GM12878 (cell line): Measurements from ENCODE around the gene SLC9B1. TPM values are rescaled to one million over a fixed set of nuclear protein-coding genes. Genes with fewer than 3 reads are reported as not detected.
A peak's percentile ranks its signal among the peaks of the same experiment; 100 is the strongest.

Experiments
- BCLAF1 ChIP-seq: fragments of 450-650 bp; IDR thresholded peaks from 2 replicates; pipeline ENCODE4 v1.6.1; 2017; ENCODE audit warnings: antibody characterized with exemption, mild to moderate bottlenecking, moderate library complexity
- CBX5 ChIP-seq: sonication (generic); IDR thresholded peaks from 2 replicates; pipeline ENCODE4 v1.6.1; 2016; ENCODE audit warnings: low read depth, moderate library complexity, mild to moderate bottlenecking, inconsistent platforms
- CHD1 ChIP-seq: IDR thresholded peaks from 2 replicates; pipeline ENCODE4 v1.6.1; 2012; ENCODE audit warnings: low read depth, low read length, improper control_type of control experiment
- E2F4 ChIP-seq: IDR thresholded peaks from 2 replicates; pipeline ENCODE4 v1.6.1; 2012; ENCODE audit warnings: low read depth, low read length, improper control_type of control experiment
- EZH2 ChIP-seq: IDR thresholded peaks from 2 replicates; pipeline ENCODE4 v1.6.1; 2012; ENCODE audit warnings: low read depth, mild to moderate bottlenecking, control low read depth, inconsistent platforms, low read length, borderline replicate concordance; ENCODE audit not compliant: control insufficient read depth
- FOXK2 ChIP-seq: fragments of 450-650 bp; IDR thresholded peaks from 2 replicates; pipeline ENCODE4 v1.6.1; 2017; ENCODE audit warnings: mild to moderate bottlenecking, moderate library complexity
- HDGF ChIP-seq: fragments of 450-650 bp; IDR thresholded peaks from 2 replicates; pipeline ENCODE4 v1.6.1; 2016; ENCODE audit warnings: antibody characterized with exemption
- HSF1 ChIP-seq: fragments of 150-350 bp; IDR thresholded peaks from 2 replicates; pipeline ENCODE4 v1.6.1; 2014; ENCODE audit warnings: mild to moderate bottlenecking, low read depth, low read length
- IKZF1 ChIP-seq: fragments of 450-650 bp; conservative IDR thresholded peaks from 2 replicates; pipeline ENCODE4 v1.6.1; 2017; ENCODE audit warnings: antibody characterized with exemption, mild to moderate bottlenecking
- JUNB ChIP-seq: IDR thresholded peaks from 2 replicates; pipeline ENCODE4 v1.6.1; 2016; ENCODE audit warnings: antibody characterized with exemption, mild to moderate bottlenecking
- KDM1A ChIP-seq: fragments of 200-600 bp; sonication (generic); IDR thresholded peaks from 2 replicates; pipeline ENCODE4 v1.6.1; 2016; ENCODE audit warnings: borderline replicate concordance
- MTA3 ChIP-seq: IDR thresholded peaks from 2 replicates; pipeline ENCODE4 v1.6.1; 2012; ENCODE audit warnings: low read length, inconsistent platforms, borderline replicate concordance
- NFXL1 ChIP-seq: fragments of 450-650 bp; IDR thresholded peaks from 2 replicates; pipeline ENCODE4 v1.6.1; 2017; ENCODE audit warnings: antibody characterized with exemption, mild to moderate bottlenecking, borderline replicate concordance
- NRF1 ChIP-seq: conservative IDR thresholded peaks from 2 replicates; pipeline ENCODE4 v1.6.1; 2011; ENCODE audit warnings: mild to moderate bottlenecking, low read depth, low read length, improper control_type of control experiment
- PAX5 ChIP-seq: IDR thresholded peaks from 2 replicates; pipeline ENCODE4 v1.6.1; 2011; ENCODE audit warnings: low read depth, low read length, borderline replicate concordance
- RFX5 ChIP-seq: IDR thresholded peaks from 2 replicates; pipeline ENCODE4 v1.6.1; 2011; ENCODE audit warnings: low read depth, low read length, improper control_type of control experiment
- SIN3A ChIP-seq: IDR thresholded peaks from 2 replicates; pipeline ENCODE4 v1.6.1; 2012; ENCODE audit warnings: low read depth, low read length, improper control_type of control experiment
- SMARCA5 ChIP-seq: fragments of 450-650 bp; IDR thresholded peaks from 2 replicates; pipeline ENCODE4 v1.6.1; 2017; ENCODE audit warnings: mild to moderate bottlenecking
- SP1 ChIP-seq: IDR thresholded peaks from one replicate; pipeline ENCODE4 v1.6.1; 2011; ENCODE audit warnings: low read depth, low read length
- SRF ChIP-seq, 2 experiments: IDR thresholded peaks; 2 replicates each; pipeline ENCODE4 v1.6.1; 2011; ENCODE audit warnings: low read depth in 2 of 2, low read length in 2 of 2, mild to moderate bottlenecking in 1 of 2, moderate library complexity in 1 of 2
- ZBTB40 ChIP-seq: fragments of 450-650 bp; IDR thresholded peaks from 2 replicates; pipeline ENCODE4 v1.6.1; 2016; ENCODE audit warnings: mild to moderate bottlenecking, moderate library complexity, borderline replicate concordance
- ZSCAN29 ChIP-seq: fragments of 450-650 bp; IDR thresholded peaks from 2 replicates; pipeline ENCODE4 v1.6.1; 2017; ENCODE audit warnings: mild to moderate bottlenecking, moderate library complexity
- polyA plus RNA-seq, 11 experiments: library from polyadenylated mRNA; depleted of rRNA in 4 of 11; unstranded in 6 of 11; stranded (reverse) in 5 of 11; fragments of >200 nt; fragmentation: Nextera tagmentation in 4 of 11; fragmentation: Illumina TruSeq in 1 of 11; extraction: Ambion mirVana in 4 of 11; extraction: Trizol in 1 of 11; gene quantifications; 1 replicate in 1 of 11; 2 replicates in 10 of 11; pipeline versions ENCODE4 v1.2.1 to v1.2.3, GENCODE V29; 2011 to 2016; ENCODE audit warnings: inconsistent platforms in 2 of 11, missing spikeins in 2 of 11, low read depth in 1 of 11
- total RNA-seq, 4 experiments: library from RNA; depleted of rRNA in 3 of 4; stranded (reverse); fragments of >200 nt in 3 of 4; fragmentation: Illumina TruSeq in 1 of 4; extraction: Trizol in 1 of 4; gene quantifications; 2 replicates each; pipeline versions ENCODE4 v1.2.1 to v1.2.3, GENCODE V29; 2013 to 2021

SLC9B1 gene
- total and polyA plus RNA-seq, 10 of the 15 experiments (the other 5 are each of a cell fraction or from before 2014, with no cell fraction given), result 1.0 to 3.5 (median 1.8) TPM

DNA sequence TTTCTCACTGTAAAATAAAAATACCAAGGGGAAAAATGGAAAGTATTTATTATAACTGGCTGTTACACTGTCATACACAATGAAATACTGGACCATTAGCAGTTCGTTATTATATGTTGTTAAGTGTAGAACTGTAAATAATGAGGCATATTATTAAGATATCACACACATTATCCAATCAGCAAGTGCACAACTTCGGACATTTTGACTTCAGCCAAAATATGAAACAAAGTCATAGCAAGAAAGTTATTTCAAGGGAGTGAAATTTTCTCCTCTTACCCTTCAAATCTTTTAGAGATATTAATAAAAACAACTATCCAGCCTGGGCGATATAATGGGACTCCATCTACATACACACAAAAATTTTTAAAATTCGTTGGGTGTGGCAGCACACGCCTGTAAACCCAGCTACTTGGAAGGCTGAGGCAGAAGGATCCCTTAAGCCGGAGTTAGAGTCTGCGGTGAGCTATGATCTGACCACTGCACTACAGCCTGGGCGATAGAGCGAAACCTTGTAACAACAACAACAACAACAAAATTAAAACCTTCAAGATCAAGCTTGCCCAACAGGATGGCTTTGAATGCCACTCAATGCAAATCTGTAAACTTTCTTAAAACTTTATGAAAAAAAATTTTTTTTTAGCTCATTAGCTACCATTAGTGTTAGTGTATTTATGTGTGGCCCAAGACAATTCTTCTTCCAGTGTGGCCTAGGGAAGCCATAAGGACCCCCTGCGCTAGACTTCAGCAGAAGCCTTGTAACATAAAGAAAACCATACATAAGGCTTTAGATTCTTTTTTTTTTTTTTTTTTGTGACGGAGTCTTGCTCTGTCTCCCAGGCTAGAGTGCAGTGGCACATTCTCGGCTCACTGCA, 152.0 kb downstream of the SLC9B1 start (continued):
- peak; percentile 54 for TF ChIP-seq ZBTB40
- TF ChIP-seq BCLAF1, result no peak
- TF ChIP-seq HSF1, result no peak
- TF ChIP-seq NRF1, result no peak
- TF ChIP-seq JUNB, result peak; percentile 20; the same call in 1 of the 2 replicates
- TF ChIP-seq HDGF, result no peak
- TF ChIP-seq EZH2, result no peak
- TF ChIP-seq FOXK2, result no peak
- no peak for TF ChIP-seq NFXL1
- no peak for TF ChIP-seq IKZF1
- TF ChIP-seq PAX5, result peak; percentile 64; the same call in 1 of the 2 replicates
- no peak for TF ChIP-seq E2F4
- no peak for TF ChIP-seq CBX5
- TF ChIP-seq SMARCA5, result no peak
- no peak for TF ChIP-seq RFX5
- no peak for TF ChIP-seq MTA3
- no peak for TF ChIP-seq CHD1
- TF ChIP-seq ZSCAN29, result no peak
- no peak for TF ChIP-seq SP1
- no peak for TF ChIP-seq SRF (IDR thresholded peaks at IDR 0.05; ENCODE audit: low read depth in 2 of 2, low read length in 2 of 2)
- TF ChIP-seq KDM1A, result no peak
- TF ChIP-seq SIN3A, result no peak
